ENCODE results near the gene TP73.

Gene TP73

GRCh38 chr1:3692598-3692997 lies 40.3 kb downstream of the TP73 start:
- Histone ChIP-seq H3K27me3 (replicated peaks in 2 of 5; ENCODE audit: control insufficient read depth in 4 of 5, insufficient read depth in 5 of 5, low read length in 4 of 5) (peaks cover 0 to 4% (median 0%) of the 10 kb centered on the region in 5 experiments), H3K9me3 (ENCODE audit: control extremely low read depth in 1 of 5, control insufficient read depth in 4 of 5, insufficient read depth in 2 of 5, low read depth in 1 of 5, low read length in 4 of 5) (no peaks in the 10 kb centered on the region), H3K36me3 (ENCODE audit: control insufficient read depth in 4 of 4, insufficient read depth in 4 of 4, low read length in 3 of 4) (no peaks in the 10 kb centered on the region), H3K4me1 (ENCODE audit: control extremely low read depth in 1 of 4, control insufficient read depth in 4 of 4, insufficient read depth in 4 of 4, low read length in 3 of 4) (peaks cover 0 to 4% (median 3%) of the 10 kb centered on the region in 4 experiments), H3K4me3 (ENCODE audit: control insufficient read depth in 1 of 7, extremely low read depth in 1 of 7, insufficient read depth in 4 of 7, low read depth in 2 of 7, low read length in 6 of 7) (no peak overlapping the region), H3K27ac (ENCODE audit: insufficient read depth in 1 of 2, low read depth in 1 of 2, low read length in 2 of 2, poor library complexity in 1 of 2, severe bottlenecking in 2 of 2) (no peak overlapping the region)
- CTCF ChIA-PET, result interaction anchor here (1.5 kb wide), 1 partner anchor 16 kb away, joined by 4 read pairs; no protein-coding TSS in a partner anchor
- WGBS (ENCODE audit: insufficient coverage), result 88% methylated on average over 12 of the region's 13 CpGs
- POLR2A ChIA-PET, result no interaction called here
- DNase-seq, result no peak

GRCh38 chr1:3693321-3693720 lies 41.0 kb downstream of the TP73 start:
- peaks cover 0 to 4% (median 3%) of the 10 kb centered on the region in 4 experiments for H3K4me1 ChIP-seq (ENCODE audit: control extremely low read depth in 1 of 4, control insufficient read depth in 4 of 4, insufficient read depth in 4 of 4, low read length in 3 of 4)
- ChIA-PET CTCF (no interaction called here), POLR2A (no interaction called here)
- peaks cover 0 to 4% (median 0%) of the 10 kb centered on the region in 5 experiments for H3K27me3 ChIP-seq (replicated peaks in 2 of 5; ENCODE audit: control insufficient read depth in 4 of 5, insufficient read depth in 5 of 5, low read length in 4 of 5)
- no peak for DNase-seq
- H3K9me3 ChIP-seq (ENCODE audit: control extremely low read depth in 1 of 5, control insufficient read depth in 4 of 5, insufficient read depth in 2 of 5, low read depth in 1 of 5, low read length in 4 of 5), result no peaks in the 10 kb centered on the region
- H3K36me3 ChIP-seq (ENCODE audit: control insufficient read depth in 4 of 4, insufficient read depth in 4 of 4, low read length in 3 of 4), result no peaks in the 10 kb centered on the region
- no peak overlapping the region for H3K4me3 ChIP-seq (ENCODE audit: control insufficient read depth in 1 of 7, extremely low read depth in 1 of 7, insufficient read depth in 4 of 7, low read depth in 2 of 7, low read length in 6 of 7)
- 98% methylated on average over 8 of the region's 11 CpGs for WGBS (ENCODE audit: insufficient coverage)
- H3K27ac ChIP-seq (ENCODE audit: insufficient read depth in 1 of 2, low read depth in 1 of 2, low read length in 2 of 2, poor library complexity in 1 of 2, severe bottlenecking in 2 of 2), result no peak overlapping the region

GRCh38 chr1:3695326-3696217 lies 43.3 kb downstream of the TP73 start:
- peak; percentile 20 to 59 (median 57) for DNase-seq
- Histone ChIP-seq H3K9me3 (ENCODE audit: control extremely low read depth in 1 of 5, control insufficient read depth in 4 of 5, insufficient read depth in 2 of 5, low read depth in 1 of 5, low read length in 4 of 5) (no peaks in the 10 kb centered on the region), H3K36me3 (ENCODE audit: control insufficient read depth in 4 of 4, insufficient read depth in 4 of 4, low read length in 3 of 4) (no peaks in the 10 kb centered on the region), H3K4me1 (ENCODE audit: control extremely low read depth in 1 of 4, control insufficient read depth in 4 of 4, insufficient read depth in 4 of 4, low read length in 3 of 4) (peaks cover 0 to 4% (median 2%) of the 10 kb centered on the region in 4 experiments), H3K27me3 (replicated peaks in 2 of 5; ENCODE audit: control insufficient read depth in 4 of 5, insufficient read depth in 5 of 5, low read length in 4 of 5) (peaks cover 0 to 4% (median 4%) of the 10 kb centered on the region in 5 experiments), H3K27ac (ENCODE audit: insufficient read depth in 1 of 2, low read depth in 1 of 2, low read length in 2 of 2, poor library complexity in 1 of 2, severe bottlenecking in 2 of 2) (no peak overlapping the region), H3K4me3 (ENCODE audit: control insufficient read depth in 1 of 7, extremely low read depth in 1 of 7, insufficient read depth in 4 of 7, low read depth in 2 of 7, low read length in 6 of 7) (peak overlapping the region in 2 of 7 experiments; percentile 38 to 47)
- ChIA-PET CTCF (interaction anchor here (0.9 to 1.7 kb wide), 8 partner anchors 9 to 36 kb away, joined by 3 to 6 read pairs (median 4); no protein-coding TSS in a partner anchor), POLR2A (no interaction called here)
- WGBS (ENCODE audit: insufficient coverage), result 38% methylated on average over 31 of the region's 33 CpGs

GRCh38 chr1:3696689-3697088 lies 44.4 kb downstream of the TP73 start:
- POLR2A ChIA-PET, result no interaction called here
- H3K4me3 ChIP-seq (ENCODE audit: control insufficient read depth in 1 of 7, extremely low read depth in 1 of 7, insufficient read depth in 4 of 7, low read depth in 2 of 7, low read length in 6 of 7), result no peak overlapping the region
- 89% methylated on average over 9 of the region's 9 CpGs for WGBS (ENCODE audit: insufficient coverage)

GRCh38 chr1:3697104-3697503 lies 44.8 kb downstream of the TP73 start:
- no peak overlapping the region for H3K27ac ChIP-seq (ENCODE audit: insufficient read depth in 1 of 2, low read depth in 1 of 2, low read length in 2 of 2, poor library complexity in 1 of 2, severe bottlenecking in 2 of 2)
- H3K4me1 ChIP-seq (ENCODE audit: control extremely low read depth in 1 of 4, control insufficient read depth in 4 of 4, insufficient read depth in 4 of 4, low read length in 3 of 4), result peaks cover 0 to 4% (median 2%) of the 10 kb centered on the region in 4 experiments
- H3K4me3 ChIP-seq (ENCODE audit: control insufficient read depth in 1 of 7, extremely low read depth in 1 of 7, insufficient read depth in 4 of 7, low read depth in 2 of 7, low read length in 6 of 7), result no peak overlapping the region
- DNase-seq, result no peak
- ChIA-PET CTCF (no interaction called here), POLR2A (no interaction called here)
- no peaks in the 10 kb centered on the region for H3K36me3 ChIP-seq (ENCODE audit: control insufficient read depth in 4 of 4, insufficient read depth in 4 of 4, low read length in 3 of 4)
- peaks cover 0 to 7% (median 4%) of the 10 kb centered on the region in 5 experiments for H3K27me3 ChIP-seq (replicated peaks in 2 of 5; ENCODE audit: control insufficient read depth in 4 of 5, insufficient read depth in 5 of 5, low read length in 4 of 5)
- WGBS (ENCODE audit: insufficient coverage), result 92% methylated on average over 17 of the region's 22 CpGs
- H3K9me3 ChIP-seq (ENCODE audit: control extremely low read depth in 1 of 5, control insufficient read depth in 4 of 5, insufficient read depth in 2 of 5, low read depth in 1 of 5, low read length in 4 of 5), result no peaks in the 10 kb centered on the region

More at GRCh38 chr1:3696689-3697088, 44.4 kb downstream of the TP73 start:
- DNase-seq, result no peak
- H3K27me3 ChIP-seq (replicated peaks in 2 of 5; ENCODE audit: control insufficient read depth in 4 of 5, insufficient read depth in 5 of 5, low read length in 4 of 5), result peaks cover 0 to 7% (median 4%) of the 10 kb centered on the region in 5 experiments
- CTCF ChIA-PET, result no interaction called here
- H3K4me1 ChIP-seq (ENCODE audit: control extremely low read depth in 1 of 4, control insufficient read depth in 4 of 4, insufficient read depth in 4 of 4, low read length in 3 of 4), result peaks cover 0 to 4% (median 2%) of the 10 kb centered on the region in 4 experiments
- H3K9me3 ChIP-seq (ENCODE audit: control extremely low read depth in 1 of 5, control insufficient read depth in 4 of 5, insufficient read depth in 2 of 5, low read depth in 1 of 5, low read length in 4 of 5), result no peaks in the 10 kb centered on the region
- no peak overlapping the region for H3K27ac ChIP-seq (ENCODE audit: insufficient read depth in 1 of 2, low read depth in 1 of 2, low read length in 2 of 2, poor library complexity in 1 of 2, severe bottlenecking in 2 of 2)
- H3K36me3 ChIP-seq (ENCODE audit: control insufficient read depth in 4 of 4, insufficient read depth in 4 of 4, low read length in 3 of 4), result no peaks in the 10 kb centered on the region

- Histone ChIP-seq H3K9me3 (ENCODE audit: control extremely low read depth in 1 of 5, control insufficient read depth in 4 of 5, insufficient read depth in 2 of 5, low read depth in 1 of 5, low read length in 4 of 5) (no peaks in the 10 kb centered on the region), H3K27ac (ENCODE audit: insufficient read depth in 1 of 2, low read depth in 1 of 2, low read length in 2 of 2, poor library complexity in 1 of 2, severe bottlenecking in 2 of 2) (no peak overlapping the region), H3K4me1 (ENCODE audit: control extremely low read depth in 1 of 4, control insufficient read depth in 4 of 4, insufficient read depth in 4 of 4, low read length in 3 of 4) (peaks cover 0 to 4% (median 2%) of the 10 kb centered on the region in 4 experiments), H3K27me3 (replicated peaks in 2 of 5; ENCODE audit: control insufficient read depth in 4 of 5, insufficient read depth in 5 of 5, low read length in 4 of 5) (peaks cover 0 to 7% (median 4%) of the 10 kb centered on the region in 5 experiments), H3K4me3 (ENCODE audit: control insufficient read depth in 1 of 7, extremely low read depth in 1 of 7, insufficient read depth in 4 of 7, low read depth in 2 of 7, low read length in 6 of 7) (no peak overlapping the region), H3K36me3 (ENCODE audit: control insufficient read depth in 4 of 4, insufficient read depth in 4 of 4, low read length in 3 of 4) (no peaks in the 10 kb centered on the region)
- POLR2A ChIA-PET, result no interaction called here
- CTCF ChIA-PET, result no interaction called here
- no peak for DNase-seq
- WGBS (ENCODE audit: insufficient coverage), result 92% methylated on average over 11 of the region's 12 CpGs
Measured at GRCh38 chr1:3697810-3698209, 45.5 kb downstream of the TP73 start.

Measured in common myeloid progenitor, CD34-positive (primary cell).